PC-9 (cell line): Measurements from ENCODE around the gene PCGF1. TPM values are rescaled to one million over a fixed set of nuclear protein-coding genes. Genes with fewer than 3 reads are reported as not detected.

Experiments
- BruUV-seq: library from RNA; stranded (reverse); fragments of 400-500 nt; replicated peaks from 2 replicates; lab custom pipeline; 2021; lab: Mats Ljungman, UMichigan
- CTCF ChIA-PET: fragments of 300-600 bp; sonication (Branson Sonifier 250); formaldehyde crosslinking; loops from one replicate; lab custom pipeline; 2022; ENCODE audit warnings: antibody characterized with exemption; lab: Charles Lee
- POLR2A ChIA-PET: fragments of 300-600 bp; sonication (Branson Sonifier 250); formaldehyde crosslinking; loops from one replicate; lab custom pipeline; 2022; ENCODE audit warnings: antibody characterized with exemption; ENCODE audit not compliant: unreplicated experiment; lab: Charles Lee
- DNase-seq, 2 experiments: peaks; one replicate each; pipeline versions ENCODE4 v3.0.0 to v3.0.0-alpha.2; 2015 to 2022; ENCODE audit warnings: mixed read lengths in 1 of 2
- H2AFZ ChIP-seq: fragments of 200-600 bp; sonication (generic); 2 replicates; pipeline ENCODE4 v1.8.1; 2017; ENCODE audit warnings: antibody characterized with exemption
- H3F3A ChIP-seq: fragments of 200-600 bp; sonication (generic); 2 replicates; pipeline ENCODE4 v1.8.1; 2017; ENCODE audit warnings: antibody characterized with exemption, mild to moderate bottlenecking, low read depth; ENCODE audit not compliant: insufficient read depth
- H3K27ac ChIP-seq: fragments of 200-600 bp; sonication (generic); 2 replicates; pipeline ENCODE4 v1.6.1; 2016; ENCODE audit warnings: mixed run types
- H3K27me3 ChIP-seq: fragments of 200-600 bp; sonication (generic); 2 replicates; pipeline ENCODE4 v1.6.1; 2016; ENCODE audit warnings: low read depth, mixed run types; ENCODE audit not compliant: insufficient read depth
- H3K36me3 ChIP-seq: fragments of 200-600 bp; sonication (generic); 2 replicates; pipeline ENCODE4 v1.6.1; 2016; ENCODE audit warnings: low read depth, mixed run types
- H3K4me1 ChIP-seq: fragments of 200-600 bp; sonication (generic); replicated peaks from 2 replicates; pipeline ENCODE4 v1.6.1; 2016; ENCODE audit warnings: mixed run types; ENCODE audit not compliant: insufficient read depth
- H3K4me2 ChIP-seq: fragments of 200-600 bp; sonication (generic); 2 replicates; pipeline ENCODE4 v1.6.1; 2017; ENCODE audit warnings: mixed run types
- H3K4me3 ChIP-seq: fragments of 200-600 bp; sonication (generic); 2 replicates; pipeline ENCODE4 v1.6.1; 2016; ENCODE audit warnings: mixed run types
- H3K79me2 ChIP-seq: fragments of 200-600 bp; sonication (generic); 2 replicates; pipeline ENCODE4 v1.6.1; 2017; ENCODE audit warnings: low read depth, mixed run types
- H3K9me2 ChIP-seq: fragments of 200-600 bp; sonication (generic); 2 replicates; pipeline ENCODE4 v1.8.1; 2017; ENCODE audit warnings: mild to moderate bottlenecking; ENCODE audit not compliant: insufficient read depth
- H3K9me3 ChIP-seq: fragments of 200-600 bp; sonication (generic); 2 replicates; pipeline ENCODE4 v1.8.1; 2016; ENCODE audit warnings: low read depth; ENCODE audit not compliant: insufficient read depth
- H4K20me1 ChIP-seq: fragments of 200-600 bp; sonication (generic); 2 replicates; pipeline ENCODE4 v1.8.1; 2017; ENCODE audit not compliant: insufficient read depth
- CTCF ChIP-seq: fragments of 200-600 bp; sonication (generic); conservative IDR thresholded peaks from 2 replicates; pipeline ENCODE4 v1.6.1; 2017; ENCODE audit warnings: mixed run types, antibody characterized with exemption, mild to moderate bottlenecking, moderate library complexity
- EZH2 ChIP-seq: fragments of 200-600 bp; sonication (generic); IDR thresholded peaks from 2 replicates; pipeline ENCODE4 v1.8.0; 2017; ENCODE audit warnings: antibody characterized with exemption, low read depth
- intact Hi-C: fragments of 100-400 bp; cut with micrococcal nuclease; formaldehyde crosslinking; loops from one replicate; pipeline ENCODE4 v1.10.0; 2022; ENCODE audit not compliant: unreplicated experiment
- total RNA-seq: library from RNA; stranded (reverse); gene quantifications from 2 replicates; pipeline ENCODE4 v1.2.3, GENCODE V29; 2021

Gene PCGF1
- total RNA-seq, 1 experiment from 2014 or later: 31.3 TPM

DNA sequence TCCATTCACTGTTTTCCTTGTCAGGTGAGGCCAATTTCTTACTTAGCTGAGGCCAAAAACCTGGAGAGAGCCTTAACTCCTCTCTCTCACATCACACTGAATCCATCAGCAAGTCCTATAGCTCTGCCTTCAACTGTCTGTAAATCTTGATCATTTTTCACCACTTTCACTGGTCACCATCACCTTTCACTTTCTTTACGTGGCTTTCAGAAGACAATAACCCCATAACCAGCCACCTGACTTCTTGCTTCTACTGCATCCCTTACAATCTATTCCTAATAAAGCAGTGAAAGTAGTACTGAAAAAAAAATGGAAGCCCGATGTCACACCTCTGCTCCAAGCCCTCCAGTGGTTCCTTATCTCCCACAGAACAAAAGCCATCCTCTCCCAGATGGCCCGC is 38.5 kb upstream of the PCGF1 start:
- no peaks in the 10 kb centered on the region for H4K20me1 ChIP-seq
- ChIA-PET CTCF (no interaction called here), POLR2A (no interaction called here)
- H2AFZ ChIP-seq: no peak overlapping the region
- no peak for DNase-seq
- intact Hi-C loops: loop anchor here (5.0 kb wide), 1 partner anchor 64 kb away; the partner anchor contains the start of genes CCDC142 and TTC31
- BruUV-seq: no TSS peak
- H3K4me3 ChIP-seq: no peak overlapping the region
- H3K36me3 ChIP-seq: no peaks in the 10 kb centered on the region
- no peak overlapping the region for H3K27ac ChIP-seq
- no peaks in the 10 kb centered on the region for H3K27me3 ChIP-seq
- H3K4me1 ChIP-seq: peaks cover 12% of the 10 kb centered on the region
- no peaks in the 10 kb centered on the region for H3K9me2 ChIP-seq
- peaks cover 15% of the 10 kb centered on the region for H3K79me2 ChIP-seq
- H3F3A ChIP-seq: peaks cover 23% of the 10 kb centered on the region; the same call in 1 of the 2 replicates
- TF ChIP-seq CTCF (no peak), EZH2 (no peak)
- no peak overlapping the region for H3K4me2 ChIP-seq
- no peaks in the 10 kb centered on the region for H3K9me3 ChIP-seq

DNA sequence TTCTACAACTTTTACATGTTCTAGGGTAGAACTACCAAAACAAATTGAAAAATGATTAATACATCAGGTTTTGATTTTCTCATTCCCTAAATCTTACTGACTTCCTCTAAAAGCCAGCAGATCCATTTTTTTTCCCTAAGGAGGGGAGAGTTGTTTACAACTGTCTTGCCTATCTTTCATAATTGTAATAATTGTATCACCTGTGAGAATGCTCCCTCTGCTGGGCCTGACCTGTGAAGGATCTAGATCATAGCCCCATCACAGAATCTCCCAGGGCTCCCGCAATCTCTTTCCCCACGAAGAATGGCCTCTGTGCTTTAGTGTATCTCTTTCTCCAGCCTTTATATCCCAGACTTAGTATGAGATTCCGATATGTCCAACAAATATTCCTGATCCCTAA is 37.1 kb upstream of the PCGF1 start:
- ChIA-PET POLR2A (no interaction called here), CTCF (interaction anchor here (0.8 kb wide), 1 partner anchor 13 kb away, joined by 3 read pairs; no protein-coding TSS in a partner anchor)
- Histone ChIP-seq H3K4me3 (no peak overlapping the region), H3K4me2 (no peak overlapping the region), H3K79me2 (0 out of 2 replicates have a peak, but pooled peaks cover 2% of the 10 kb centered on the region), H4K20me1 (no peaks in the 10 kb centered on the region), H3K9me2 (no peaks in the 10 kb centered on the region), H3K36me3 (no peaks in the 10 kb centered on the region), H3K27ac (no peak overlapping the region), H3K9me3 (no peaks in the 10 kb centered on the region), H3K27me3 (no peaks in the 10 kb centered on the region), H2AFZ (no peak overlapping the region), H3F3A (peaks cover 23% of the 10 kb centered on the region; the same call in 1 of the 2 replicates), H3K4me1 (0 out of 2 replicates have a peak, but pooled peaks cover 1% of the 10 kb centered on the region)
- no peak for DNase-seq
- intact Hi-C loops: loop anchor here (5.0 kb wide), 1 partner anchor 62 kb away; the partner anchor contains the start of genes CCDC142 and TTC31
- BruUV-seq: no TSS peak
- TF ChIP-seq CTCF (peak; percentile 43; the same call in 1 of the 2 replicates), EZH2 (no peak)

- H3K4me1 ChIP-seq: no peaks in the 10 kb centered on the region
- peaks cover 9% of the 10 kb centered on the region; the same call in 1 of the 2 replicates for H3F3A ChIP-seq
- intact Hi-C loops: no loop called here
- no peaks in the 10 kb centered on the region for H3K9me3 ChIP-seq
- no peaks in the 10 kb centered on the region for H3K36me3 ChIP-seq
- H3K79me2 ChIP-seq: no peaks in the 10 kb centered on the region
- H3K4me3 ChIP-seq: no peak overlapping the region
- no peaks in the 10 kb centered on the region for H3K9me2 ChIP-seq
- H3K4me2 ChIP-seq: no peak overlapping the region
- H3K27me3 ChIP-seq: no peaks in the 10 kb centered on the region
- DNase-seq: no peak
- ChIA-PET POLR2A (no interaction called here), CTCF (interaction anchor here (0.7 kb wide), 1 partner anchor 209 kb away, joined by 3 read pairs; no protein-coding TSS in a partner anchor)
- TF ChIP-seq EZH2 (no peak), CTCF (no peak)
- H4K20me1 ChIP-seq: no peaks in the 10 kb centered on the region
- H2AFZ ChIP-seq: no peak overlapping the region
- H3K27ac ChIP-seq: no peak overlapping the region
- BruUV-seq: no TSS peak
Measured at GRCh38 chr2:74542978-74543377, 35.5 kb upstream of the PCGF1 start.
